HEK293 (cell line): ENCODE data around the gene DPP6.

ENCODE experiments used
- CTCF ChIA-PET: fragments of 350-600 bp; formaldehyde crosslinking; extraction: SDS; loops from one replicate; lab custom pipeline; 2021; ENCODE audit warnings: antibody characterized with exemption; lab: Yijun Ruan, JAX
- POLR2A ChIA-PET: fragments of 300-600 bp; formaldehyde crosslinking; extraction: SDS; loops from one replicate; lab custom pipeline; 2020; ENCODE audit warnings: antibody characterized with exemption, inconsistent platforms; lab: Yijun Ruan, JAX
- H3K27ac ChIP-seq: fragments of 200-500 bp; sonication (Bioruptor generic); 2 replicates; pipeline ENCODE4 v1.5.1; 2014; ENCODE audit warnings: low read depth, low read length, control low read depth, inconsistent platforms; ENCODE audit errors: extremely low read depth
- H3K36me3 ChIP-seq, 2 experiments: fragments of 200-500 bp in 1 of 2; sonication (Bioruptor generic) in 1 of 2; 1 replicate in 1 of 2; 2 replicates in 1 of 2; pipeline ENCODE4 v1.5.1; 2014 to 2017; ENCODE audit warnings: inconsistent platforms in 2 of 2, low read length in 2 of 2; ENCODE audit not compliant: control insufficient read depth in 2 of 2, insufficient read depth in 1 of 2
- H3K4me1 ChIP-seq: fragments of 200-500 bp; sonication (Bioruptor generic); 2 replicates; pipeline ENCODE4 v1.5.1; 2014; ENCODE audit warnings: mild to moderate bottlenecking, low read length, inconsistent platforms; ENCODE audit not compliant: control insufficient read depth, insufficient read depth
- H3K4me3 ChIP-seq: 2 replicates; pipeline ENCODE4 v1.5.1; 2011; ENCODE audit warnings: low read depth, mild to moderate bottlenecking, control low read depth, low read length, moderate library complexity
- H3K9me3 ChIP-seq: fragments of 200-500 bp; sonication (Bioruptor generic); 2 replicates; pipeline ENCODE4 v1.5.1; 2014; ENCODE audit warnings: low read depth, low read length, inconsistent platforms; ENCODE audit not compliant: control insufficient read depth, insufficient read depth
- GLIS1 ChIP-seq: fragments of 450-650 bp; formaldehyde crosslinking; IDR thresholded peaks from 2 replicates; pipeline ENCODE4 v1.5.1; 2016; ENCODE audit warnings: missing biosample characterization, missing genetic modification characterization
- HIC1 ChIP-seq: fragments of 450-650 bp; formaldehyde crosslinking; IDR thresholded peaks from 2 replicates; pipeline ENCODE4 v1.5.1; 2016; ENCODE audit warnings: missing biosample characterization, missing genetic modification characterization
- IKZF3 ChIP-seq: fragments of 450-650 bp; IDR thresholded peaks from 2 replicates; pipeline ENCODE4 v1.5.0; 2018; ENCODE audit warnings: missing biosample characterization, mild to moderate bottlenecking, missing genetic modification characterization, moderate library complexity
- KLF10 ChIP-seq: fragments of 450-650 bp; IDR thresholded peaks from 2 replicates; pipeline ENCODE4 v1.5.1; 2018; ENCODE audit warnings: missing biosample characterization, mild to moderate bottlenecking, missing genetic modification characterization
- KLF16 ChIP-seq: fragments of 450-650 bp; formaldehyde crosslinking; IDR thresholded peaks from 2 replicates; pipeline ENCODE4 v1.5.1; 2017; ENCODE audit warnings: missing biosample characterization, missing genetic modification characterization
- OVOL3 ChIP-seq: fragments of 450-650 bp; formaldehyde crosslinking; IDR thresholded peaks from 2 replicates; pipeline ENCODE4 v1.5.1; 2016; ENCODE audit warnings: missing biosample characterization, missing genetic modification characterization
- PATZ1 ChIP-seq: fragments of 450-650 bp; formaldehyde crosslinking; IDR thresholded peaks from 2 replicates; pipeline ENCODE4 v1.5.1; 2016; ENCODE audit warnings: missing biosample characterization, missing genetic modification characterization
- PRDM1 ChIP-seq: fragments of 450-650 bp; formaldehyde crosslinking; IDR thresholded peaks from 2 replicates; pipeline ENCODE4; 2016; ENCODE audit warnings: missing biosample characterization, missing genetic modification characterization
- PRDM4 ChIP-seq: fragments of 450-650 bp; formaldehyde crosslinking; IDR thresholded peaks from 2 replicates; pipeline ENCODE4 v1.5.1; 2017; ENCODE audit warnings: missing biosample characterization, missing genetic modification characterization
- SP2 ChIP-seq: fragments of 450-650 bp; formaldehyde crosslinking; IDR thresholded peaks from 2 replicates; pipeline ENCODE4 v1.5.1; 2016; ENCODE audit warnings: missing biosample characterization, missing genetic modification characterization
- SP3 ChIP-seq: fragments of 450-650 bp; formaldehyde crosslinking; IDR thresholded peaks from 2 replicates; pipeline ENCODE4 v1.5.1; 2016; ENCODE audit warnings: missing biosample characterization, missing genetic modification characterization
- TCF7L2 ChIP-seq: IDR thresholded peaks from 2 replicates; pipeline ENCODE4 v1.6.1; 2011; ENCODE audit warnings: low read depth, mild to moderate bottlenecking, inconsistent platforms, low read length, moderate library complexity, borderline replicate concordance
- ZBTB10 ChIP-seq: fragments of 450-650 bp; formaldehyde crosslinking; IDR thresholded peaks from 2 replicates; pipeline ENCODE4 v1.5.1; 2016; ENCODE audit warnings: missing biosample characterization, missing genetic modification characterization
- ZBTB49 ChIP-seq: fragments of 450-650 bp; formaldehyde crosslinking; IDR thresholded peaks from 2 replicates; pipeline ENCODE4 v1.5.1; 2016; ENCODE audit warnings: missing biosample characterization, missing genetic modification characterization, low read depth
- ZNF132 ChIP-seq: fragments of 450-650 bp; formaldehyde crosslinking; IDR thresholded peaks from 2 replicates; pipeline ENCODE4 v1.5.1; 2017; ENCODE audit warnings: missing biosample characterization, missing genetic modification characterization, borderline replicate concordance
- ZNF174 ChIP-seq: fragments of 450-650 bp; formaldehyde crosslinking; IDR thresholded peaks from 2 replicates; pipeline ENCODE4 v1.5.0; 2017; ENCODE audit warnings: missing biosample characterization, mild to moderate bottlenecking, missing genetic modification characterization
- ZNF2 ChIP-seq: fragments of 450-650 bp; formaldehyde crosslinking; IDR thresholded peaks from 2 replicates; pipeline ENCODE4 v1.5.1; 2016; ENCODE audit warnings: missing biosample characterization, missing genetic modification characterization
- ZNF416 ChIP-seq: fragments of 450-650 bp; formaldehyde crosslinking; IDR thresholded peaks from 2 replicates; pipeline ENCODE4 v1.5.1; 2016; ENCODE audit warnings: missing biosample characterization, missing genetic modification characterization
- ZNF48 ChIP-seq: fragments of 450-650 bp; formaldehyde crosslinking; IDR thresholded peaks from 2 replicates; pipeline ENCODE4 v1.5.1; 2016; ENCODE audit warnings: missing biosample characterization, missing genetic modification characterization
- ZNF561 ChIP-seq: fragments of 450-650 bp; IDR thresholded peaks from 2 replicates; pipeline ENCODE4 v1.5.1; 2018; ENCODE audit warnings: missing biosample characterization, missing genetic modification characterization, borderline replicate concordance
- ZNF596 ChIP-seq: fragments of 450-650 bp; IDR thresholded peaks from 2 replicates; pipeline ENCODE4 v1.5.0; 2018; ENCODE audit warnings: missing biosample characterization, mild to moderate bottlenecking, missing genetic modification characterization, moderate library complexity
- ZNF645 ChIP-seq: fragments of 450-650 bp; formaldehyde crosslinking; IDR thresholded peaks from 2 replicates; pipeline ENCODE4; 2016; ENCODE audit warnings: missing biosample characterization, missing genetic modification characterization
- ZSCAN30 ChIP-seq: fragments of 450-650 bp; IDR thresholded peaks from 2 replicates; pipeline ENCODE4 v1.5.1; 2018; ENCODE audit warnings: missing biosample characterization, mild to moderate bottlenecking, missing genetic modification characterization, moderate library complexity

DPP6 gene

GRCh38 chr7:154842591-154842990, 790.4 kb downstream of the DPP6 start (continued):
- TF ChIP-seq ZBTB10 (tag by site-specific recombination) = no peak
- no peak for TF ChIP-seq ZNF48
- TF ChIP-seq KLF16 (tag by site-specific recombination) = no peak
- no peak for TF ChIP-seq PRDM1 (tag by site-specific recombination)
- TF ChIP-seq IKZF3 (tag by site-specific recombination) = no peak
- TF ChIP-seq TCF7L2 = peak; percentile 77; the same call in 1 of the 2 replicates
- TF ChIP-seq ZNF416 (tag by site-specific recombination) = no peak
- TF ChIP-seq GLIS1 (tag by site-specific recombination) = no peak
- TF ChIP-seq ZSCAN30 (tag by site-specific recombination) = no peak
- TF ChIP-seq ZBTB49 (tag by site-specific recombination) = no peak
- TF ChIP-seq ZNF596 (tag by site-specific recombination) = no peak
- TF ChIP-seq OVOL3 (tag by site-specific recombination) = no peak
- TF ChIP-seq KLF10 (tag by site-specific recombination) = 0 out of 2 replicates have a peak, but pooled peaks have one; percentile 39
- no peak for TF ChIP-seq ZNF174 (tag by site-specific recombination)
- no peak for TF ChIP-seq HIC1 (tag by site-specific recombination)

GRCh38 chr7:154843670-154844237, 791.6 kb downstream of the DPP6 start:
- Histone ChIP-seq H3K4me1 (0 out of 2 replicates have a peak, but pooled peaks cover 5% of the 10 kb centered on the region), H3K4me3 (no peak overlapping the region), H3K36me3 (no peaks in the 10 kb centered on the region), H3K27ac (no peak overlapping the region), H3K9me3 (no peaks in the 10 kb centered on the region)
- ChIA-PET POLR2A (no interaction called here), CTCF (interaction anchor here (0.8 kb wide), 1 partner anchor 10 kb away, joined by 4 read pairs; no protein-coding TSS in a partner anchor)
- TF ChIP-seq SP2 (tag by site-specific recombination) = no peak
- no peak for TF ChIP-seq PRDM4 (tag by site-specific recombination)
- no peak for TF ChIP-seq ZNF645 (tag by site-specific recombination)
- TF ChIP-seq ZNF561 = no peak
- no peak for TF ChIP-seq ZNF132 (tag by site-specific recombination)
- TF ChIP-seq PATZ1 (tag by site-specific recombination) = no peak
- no peak for TF ChIP-seq ZNF2 (tag by site-specific recombination)
- TF ChIP-seq SP3 = no peak
